Thoracic aorta (tissue), 2 donors: ENCODE results near the gene TSPAN11. TPM values are rescaled to one million over a fixed set of nuclear protein-coding genes. Genes with fewer than 3 reads are reported as not detected.

ENCODE experiments used
- ATAC-seq: fragments of 150-250 bp; one replicate; pipeline ENCODE4 v1.8.0; 2017; ENCODE audit warnings: low read depth; ENCODE audit not compliant: insufficient number of reproducible peaks, low FRiP score
- DNase-seq: peaks from one replicate; pipeline ENCODE4 v3.0.0-alpha.2; 2020; ENCODE audit warnings: low spot score
- H3K27ac ChIP-seq, 2 donors: fragments of 200-600 bp; sonication (generic); 1 replicate in 1 of 2; 2 replicates in 1 of 2; pipeline ENCODE4 v1.5.1; 2016; ENCODE audit warnings: mild to moderate bottlenecking in 2 of 2, moderate library complexity in 2 of 2
- H3K27me3 ChIP-seq: fragments of 200-600 bp; sonication (generic); replicated peaks from 2 replicates; pipeline ENCODE4 v1.6.0; 2016; ENCODE audit warnings: mild to moderate bottlenecking; ENCODE audit not compliant: insufficient read depth
- H3K36me3 ChIP-seq: fragments of 200-600 bp; sonication (generic); one replicate; pipeline ENCODE4 v1.5.1; 2016
- H3K4me1 ChIP-seq, 2 donors: fragments of 200-600 bp; sonication (generic); 1 replicate in 1 of 2; 2 replicates in 1 of 2; pipeline versions ENCODE4 v1.5.1 to v1.6.0; 2016; ENCODE audit warnings: low read depth in 2 of 2, mild to moderate bottlenecking in 1 of 2; ENCODE audit not compliant: control insufficient read depth in 1 of 2
- H3K4me3 ChIP-seq: fragments of 200-600 bp; sonication (generic); 2 replicates; pipeline ENCODE4 v1.5.1; 2016; ENCODE audit warnings: mild to moderate bottlenecking
- H3K9me3 ChIP-seq: fragments of 200-600 bp; sonication (generic); 2 replicates; pipeline ENCODE4 v1.5.1; 2016
- total RNA-seq, 2 donors: library from RNA; depleted of rRNA; stranded (reverse); fragments of >200 nt; gene quantifications; one replicate each; pipeline versions ENCODE4 v1.1.0 to v1.2.3, GENCODE V29; 2016
- TF ChIP-seq, protein P1 (sequence below): fragments of 200-600 bp; sonication (generic); IDR thresholded peaks from one replicate; pipeline ENCODE4 v1.5.1; 2019; ENCODE audit warnings: antibody characterized with exemption

TSPAN11 gene
- total RNA-seq, 2 donors from 2014 or later, result 0.41 to 3.0 TPM

DNA sequence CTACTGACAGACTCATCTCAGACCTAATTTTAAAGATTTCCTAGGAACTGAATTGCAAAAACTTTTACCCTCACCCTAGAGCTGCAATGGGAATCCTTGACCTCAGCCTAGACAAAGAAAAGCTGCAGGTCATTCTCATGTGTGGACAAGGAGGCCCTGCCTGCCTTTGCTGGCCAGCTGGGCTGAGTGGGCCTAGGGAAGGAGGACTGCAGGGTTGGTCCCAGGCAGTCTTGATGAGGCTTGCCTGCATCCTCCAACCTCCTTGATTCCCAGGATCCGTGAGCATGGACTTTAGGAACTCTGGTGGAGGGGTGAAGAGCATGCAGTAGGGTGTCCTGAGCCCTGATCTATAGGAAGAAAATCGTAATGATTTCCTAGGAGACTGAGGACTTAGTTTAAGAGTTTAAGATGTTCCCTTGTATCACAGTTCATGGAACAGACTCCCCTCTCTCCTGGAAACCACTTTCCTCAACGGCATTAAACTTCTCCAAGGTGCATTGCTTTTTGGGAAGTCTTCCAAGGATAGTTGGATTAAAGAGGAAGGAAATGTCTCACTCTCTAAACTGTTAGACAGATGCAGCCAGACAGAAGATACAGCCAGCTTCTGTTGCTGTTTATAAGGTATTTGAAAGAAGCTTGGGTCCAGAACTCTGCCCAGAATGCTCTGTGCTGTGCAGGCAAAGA is 91.7 kb downstream of the TSPAN11 start:
- TF ChIP-seq, protein P1, sequence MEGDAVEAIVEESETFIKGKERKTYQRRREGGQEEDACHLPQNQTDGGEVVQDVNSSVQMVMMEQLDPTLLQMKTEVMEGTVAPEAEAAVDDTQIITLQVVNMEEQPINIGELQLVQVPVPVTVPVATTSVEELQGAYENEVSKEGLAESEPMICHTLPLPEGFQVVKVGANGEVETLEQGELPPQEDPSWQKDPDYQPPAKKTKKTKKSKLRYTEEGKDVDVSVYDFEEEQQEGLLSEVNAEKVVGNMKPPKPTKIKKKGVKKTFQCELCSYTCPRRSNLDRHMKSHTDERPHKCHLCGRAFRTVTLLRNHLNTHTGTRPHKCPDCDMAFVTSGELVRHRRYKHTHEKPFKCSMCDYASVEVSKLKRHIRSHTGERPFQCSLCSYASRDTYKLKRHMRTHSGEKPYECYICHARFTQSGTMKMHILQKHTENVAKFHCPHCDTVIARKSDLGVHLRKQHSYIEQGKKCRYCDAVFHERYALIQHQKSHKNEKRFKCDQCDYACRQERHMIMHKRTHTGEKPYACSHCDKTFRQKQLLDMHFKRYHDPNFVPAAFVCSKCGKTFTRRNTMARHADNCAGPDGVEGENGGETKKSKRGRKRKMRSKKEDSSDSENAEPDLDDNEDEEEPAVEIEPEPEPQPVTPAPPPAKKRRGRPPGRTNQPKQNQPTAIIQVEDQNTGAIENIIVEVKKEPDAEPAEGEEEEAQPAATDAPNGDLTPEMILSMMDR, result no peak
- H3K27ac ChIP-seq, result no peak overlapping the region

DNA sequence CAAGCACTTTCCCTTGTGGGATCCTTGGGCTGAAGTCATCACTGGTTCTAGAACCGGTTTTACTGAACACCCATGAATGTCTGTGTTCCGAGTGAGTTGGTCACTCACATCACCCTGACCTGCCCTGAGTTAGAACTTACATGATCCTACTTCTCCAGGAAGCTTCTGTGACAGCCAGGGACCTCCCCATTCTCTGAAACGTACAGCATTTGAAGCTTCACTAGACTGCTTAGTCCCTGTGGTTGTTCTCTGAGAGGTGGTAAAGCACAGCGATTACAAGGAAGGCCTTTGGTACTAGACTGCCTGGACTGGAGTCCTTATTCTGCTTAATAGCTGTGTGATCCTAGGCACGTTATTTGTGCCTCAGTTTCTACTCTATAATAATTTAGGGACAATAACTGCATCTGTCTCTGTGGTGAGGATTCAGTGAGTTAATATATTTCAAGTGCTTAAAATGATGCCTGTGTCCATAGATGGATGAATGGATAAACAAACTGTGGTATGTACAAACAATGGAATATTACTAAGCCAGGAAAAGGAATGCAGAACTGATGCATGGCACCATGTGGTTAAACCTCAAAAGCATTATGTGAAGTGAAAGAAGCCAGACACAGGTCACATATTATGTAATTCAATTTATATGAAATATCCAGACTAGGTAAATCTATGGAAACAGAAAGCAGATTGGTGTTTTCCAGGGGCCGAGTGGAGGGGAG is 92.4 kb downstream of the TSPAN11 start:
- TF ChIP-seq, protein P1, result no peak
- no peaks in the 10 kb centered on the region for H3K36me3 ChIP-seq

More for the DNA sequence above, 91.7 kb downstream of the TSPAN11 start:
- no peaks in the 10 kb centered on the region for H3K27me3 ChIP-seq
- no peaks in the 10 kb centered on the region for H3K36me3 ChIP-seq
- ATAC-seq (no peak), DNase-seq (no peak)
- H3K4me3 ChIP-seq, result no peak overlapping the region
- no peaks in the 10 kb centered on the region for H3K4me1 ChIP-seq
- no peaks in the 10 kb centered on the region for H3K9me3 ChIP-seq

DNA sequence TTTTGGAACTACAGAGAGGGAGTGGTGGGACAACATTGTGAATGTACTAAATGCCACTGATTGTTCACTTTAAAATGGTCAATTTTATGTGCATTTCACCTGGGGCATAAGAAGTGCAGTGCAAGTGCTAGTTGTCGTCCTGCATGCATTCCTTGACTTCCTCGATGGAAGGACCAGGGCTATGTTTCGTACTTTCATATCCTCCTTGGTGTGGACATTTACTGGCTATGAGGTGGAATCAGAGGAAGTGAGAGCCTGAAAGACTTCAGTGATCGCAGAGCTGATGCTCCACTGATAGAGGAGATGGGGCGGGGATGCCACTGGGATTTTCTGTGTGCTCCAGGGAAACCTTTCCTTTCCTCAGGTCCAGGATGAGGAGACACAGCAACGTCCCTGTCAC is 93.0 kb downstream of the TSPAN11 start:
- Histone ChIP-seq H3K4me1 (no peaks in the 10 kb centered on the region), H3K27ac (no peak overlapping the region), H3K4me3 (no peak overlapping the region), H3K9me3 (no peaks in the 10 kb centered on the region), H3K27me3 (no peaks in the 10 kb centered on the region), H3K36me3 (no peaks in the 10 kb centered on the region)
- TF ChIP-seq, protein P1, result no peak
- DNase-seq (no peak), ATAC-seq (no peak)

More for the DNA sequence above, 92.4 kb downstream of the TSPAN11 start:
- H3K4me3 ChIP-seq, result no peak overlapping the region
- no peaks in the 10 kb centered on the region for H3K4me1 ChIP-seq
- DNase-seq, result no peak
- H3K27ac ChIP-seq, result no peak overlapping the region
- H3K27me3 ChIP-seq, result no peaks in the 10 kb centered on the region
- H3K9me3 ChIP-seq, result no peaks in the 10 kb centered on the region
- no peak for ATAC-seq

DNA sequence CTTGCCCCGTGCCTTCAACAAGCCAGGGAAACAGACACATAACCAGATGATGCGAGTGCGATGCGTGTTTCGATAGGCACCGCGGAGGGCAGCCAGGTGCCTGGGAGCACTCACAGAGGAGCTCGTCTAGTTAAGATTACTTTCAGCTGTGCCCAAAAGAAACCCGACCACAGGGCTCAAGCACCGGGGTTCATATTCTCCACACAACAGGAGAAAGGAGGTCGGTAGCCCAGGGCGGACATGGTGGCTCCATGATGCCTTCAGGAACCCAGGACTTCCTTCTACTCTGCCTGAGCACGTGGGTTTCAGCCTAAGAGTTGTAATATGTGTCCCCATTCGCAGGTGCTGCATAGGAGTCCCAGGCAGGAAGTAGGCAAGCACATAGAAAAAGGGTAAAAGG is 93.4 kb downstream of the TSPAN11 start:
- no peaks in the 10 kb centered on the region for H3K27me3 ChIP-seq

More for the DNA sequence above, 93.4 kb downstream of the TSPAN11 start:
- ATAC-seq (no peak), DNase-seq (no peak)
- TF ChIP-seq, protein P1, result no peak
- Histone ChIP-seq H3K9me3 (no peaks in the 10 kb centered on the region), H3K4me1 (no peaks in the 10 kb centered on the region), H3K4me3 (no peak overlapping the region), H3K36me3 (no peaks in the 10 kb centered on the region), H3K27ac (no peak overlapping the region)
